ENCODE data around the gene ZSWIM6. TPM values are rescaled to one million over a fixed set of nuclear protein-coding genes. Genes with fewer than 3 reads are reported as not detected.

The ZSWIM6 gene
- total RNA-seq, 6 experiments from 2014 or later, result 2.8 to 7.2 (median 4.1) TPM

- H3K27me3 ChIP-seq, result no peaks in the 10 kb centered on the region
- no peaks in the 10 kb centered on the region for H3K36me3 ChIP-seq
- H3K27ac ChIP-seq, result no peak overlapping the region
- intact Hi-C loops (cut with DNase I), result no loop called here
- no peak for ATAC-seq
- TF ChIP-seq POLR2A (IDR thresholded peaks at IDR 0.05) (no peak), CTCF (IDR thresholded peaks at IDR 0.05) (no peak)
- no peaks in the 10 kb centered on the region for H3K4me1 ChIP-seq
- no peak for DNase-seq
- no peaks in the 10 kb centered on the region for H3K9me3 ChIP-seq
- H3K4me3 ChIP-seq, result no peak overlapping the region
- WGBS (ENCODE audit: insufficient coverage, low coverage, low lambda C conversion rate, missing lambda C conversion rate), result 72% methylated on average over 3 of the region's 5 CpGs
These were observed 20.9 kb upstream of the ZSWIM6 start for GRCh38 chr5:61311056-61311610.

- no peak for DNase-seq
- Histone ChIP-seq H3K9me3 (no peaks in the 10 kb centered on the region), H3K4me1 (no peaks in the 10 kb centered on the region), H3K27ac (no peak overlapping the region), H3K27me3 (no peaks in the 10 kb centered on the region), H3K36me3 (no peaks in the 10 kb centered on the region), H3K4me3 (no peak overlapping the region)
- WGBS (ENCODE audit: insufficient coverage, low coverage, low lambda C conversion rate, missing lambda C conversion rate), result 55% methylated on average over 7 of the region's 8 CpGs
- no peak for ATAC-seq
- no peak for TF ChIP-seq CTCF (IDR thresholded peaks at IDR 0.05)
- no peak for TF ChIP-seq POLR2A (IDR thresholded peaks at IDR 0.05)
- intact Hi-C loops (cut with DNase I), result no loop called here
These were observed 19.9 kb upstream of the ZSWIM6 start for GRCh38 chr5:61311836-61312808.

- no peaks in the 10 kb centered on the region for H3K4me1 ChIP-seq
- H3K27ac ChIP-seq, result no peak overlapping the region
- WGBS (ENCODE audit: insufficient coverage, low coverage, low lambda C conversion rate, missing lambda C conversion rate), result 57% methylated on average over 1 of the region's 1 CpG
- no peaks in the 10 kb centered on the region for H3K36me3 ChIP-seq
- DNase-seq, result no peak
- H3K27me3 ChIP-seq, result no peaks in the 10 kb centered on the region
- intact Hi-C loops (cut with DNase I), result no loop called here
- H3K4me3 ChIP-seq, result no peak overlapping the region
- no peak for TF ChIP-seq POLR2A (IDR thresholded peaks at IDR 0.05)
- TF ChIP-seq CTCF (IDR thresholded peaks at IDR 0.05), result no peak
- peak; percentile 31 to 84 (median 49) for ATAC-seq
- no peaks in the 10 kb centered on the region for H3K9me3 ChIP-seq
These were observed 17.9 kb upstream of the ZSWIM6 start for GRCh38 chr5:61313960-61314681.

GRCh38 chr5:61318376-61318775 is 13.7 kb upstream of the ZSWIM6 start:
- H3K27me3 ChIP-seq, result no peaks in the 10 kb centered on the region
- H3K27ac ChIP-seq, result no peak overlapping the region
- DNase-seq (no peak), ATAC-seq (no peak)
- TF ChIP-seq CTCF (IDR thresholded peaks at IDR 0.05), result no peak
- no peak for TF ChIP-seq POLR2A (IDR thresholded peaks at IDR 0.05)
- no peak overlapping the region for H3K4me3 ChIP-seq
- no peaks in the 10 kb centered on the region for H3K36me3 ChIP-seq
- WGBS (ENCODE audit: insufficient coverage, low coverage, low lambda C conversion rate, missing lambda C conversion rate), result 51% methylated on average over 3 of the region's 3 CpGs
- no peaks in the 10 kb centered on the region for H3K9me3 ChIP-seq
- no peaks in the 10 kb centered on the region for H3K4me1 ChIP-seq
- intact Hi-C loops (cut with DNase I), result no loop called here
